ENCODE data around the gene NMB.
A peak's percentile ranks its signal among the peaks of the same experiment; 100 is the strongest.
"Not testable (repeated sequence)": the region's sequence is repeated elsewhere in the genome, so short reads cannot be mapped to it uniquely, and the experiment has no call there.

NMB gene, protein sequence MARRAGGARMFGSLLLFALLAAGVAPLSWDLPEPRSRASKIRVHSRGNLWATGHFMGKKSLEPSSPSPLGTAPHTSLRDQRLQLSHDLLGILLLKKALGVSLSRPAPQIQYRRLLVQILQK

DNA sequence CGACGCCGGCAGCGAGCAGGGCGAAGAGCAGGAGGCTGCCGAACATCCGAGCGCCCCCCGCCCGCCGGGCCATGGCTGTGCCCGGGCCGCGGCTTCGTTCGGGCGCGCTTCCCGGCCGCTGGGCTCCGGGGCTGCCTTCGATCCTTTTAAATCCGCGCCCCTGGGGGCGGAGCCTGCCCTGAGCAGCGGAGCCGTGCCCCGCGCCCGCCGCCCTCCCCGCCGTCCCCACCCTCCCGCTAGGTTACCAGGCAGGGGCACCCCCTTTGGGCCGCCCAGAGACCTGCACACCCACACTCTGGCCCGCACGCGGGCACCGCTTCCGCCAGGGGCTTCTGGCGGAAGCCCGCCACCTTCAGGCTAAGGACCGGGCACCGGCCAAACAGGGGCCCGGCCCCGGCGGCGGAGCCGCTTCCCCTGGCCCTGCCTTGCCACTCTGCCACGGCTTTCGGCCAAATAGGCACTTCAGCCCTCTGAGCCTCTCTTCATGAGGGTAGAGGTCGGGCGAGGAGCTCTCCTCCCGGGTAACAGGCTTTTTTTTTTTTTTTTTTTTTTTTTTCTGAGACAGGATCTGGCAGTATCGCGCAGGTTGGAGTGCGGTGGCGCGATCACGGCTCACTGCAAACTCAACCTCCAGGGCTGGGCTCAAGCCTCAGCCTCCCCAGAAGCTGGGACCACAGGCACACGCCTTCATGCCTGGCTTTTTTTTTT, at the start of gene NMB:
TSS of gene NMB (minus strand) at position 120 of the 708 bp plus-strand sequence. CDS start at position 73, 47 bp downstream.
- H3K9me3 ChIP-seq (ENCODE audit: control insufficient read depth in 1 of 2, low read length in 2 of 2), result no peaks in the 10 kb centered on the region

DNA sequence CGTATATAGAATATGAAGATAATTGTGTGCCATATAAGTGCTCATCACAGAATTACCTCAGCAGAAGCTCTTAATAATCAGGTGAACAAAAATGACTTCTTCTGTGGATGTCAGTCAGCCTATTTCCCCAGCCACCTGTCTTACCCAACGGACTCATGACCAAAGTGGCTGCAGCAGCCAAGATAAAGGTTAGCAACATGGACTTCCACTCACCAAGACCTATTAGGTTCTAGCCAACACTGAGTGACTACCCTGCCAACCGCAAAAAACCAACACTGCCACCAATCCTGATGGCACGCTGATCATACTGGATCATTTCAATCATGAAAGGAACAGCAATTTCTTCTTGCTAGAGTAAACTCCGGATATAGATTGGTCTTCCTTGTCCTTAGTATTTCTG, 45.8 kb upstream of the NMB start:
- no peak overlapping the region for H3K4me3 ChIP-seq (ENCODE audit: low read depth in 1 of 2, low read length in 2 of 2)
- H3K4me1 ChIP-seq (ENCODE audit: control insufficient read depth in 1 of 2, insufficient read depth in 2 of 2, low read length in 2 of 2), result peaks cover 9 to 12% of the 10 kb centered on the region in 2 donors
- H3K27ac ChIP-seq (ENCODE audit: low read length), result peak overlapping the region; percentile 56
- no peaks in the 10 kb centered on the region for H3K27me3 ChIP-seq (ENCODE audit: low read depth, low read length)
- no peaks in the 10 kb centered on the region for H3K36me3 ChIP-seq (ENCODE audit: control insufficient read depth in 1 of 2, insufficient read depth in 2 of 2, low read length in 2 of 2)
- no peaks in the 10 kb centered on the region for H3K9me3 ChIP-seq (ENCODE audit: control insufficient read depth in 1 of 2, low read length in 2 of 2)

More for the DNA sequence above, at the start of gene NMB:
- Histone ChIP-seq H3K27me3 (ENCODE audit: low read depth, low read length) (no peaks in the 10 kb centered on the region), H3K4me1 (ENCODE audit: control insufficient read depth in 1 of 2, insufficient read depth in 2 of 2, low read length in 2 of 2) (peaks cover 5 to 18% of the 10 kb centered on the region in 2 donors), H3K36me3 (ENCODE audit: control insufficient read depth in 1 of 2, insufficient read depth in 2 of 2, low read length in 2 of 2) (no peaks in the 10 kb centered on the region), H3K4me3 (ENCODE audit: low read depth in 1 of 2, low read length in 2 of 2) (peak within 1 kb of the TSS; percentile 52 to 67), H3K27ac (ENCODE audit: low read length) (peak within 1 kb of the TSS; percentile 63)

DNA sequence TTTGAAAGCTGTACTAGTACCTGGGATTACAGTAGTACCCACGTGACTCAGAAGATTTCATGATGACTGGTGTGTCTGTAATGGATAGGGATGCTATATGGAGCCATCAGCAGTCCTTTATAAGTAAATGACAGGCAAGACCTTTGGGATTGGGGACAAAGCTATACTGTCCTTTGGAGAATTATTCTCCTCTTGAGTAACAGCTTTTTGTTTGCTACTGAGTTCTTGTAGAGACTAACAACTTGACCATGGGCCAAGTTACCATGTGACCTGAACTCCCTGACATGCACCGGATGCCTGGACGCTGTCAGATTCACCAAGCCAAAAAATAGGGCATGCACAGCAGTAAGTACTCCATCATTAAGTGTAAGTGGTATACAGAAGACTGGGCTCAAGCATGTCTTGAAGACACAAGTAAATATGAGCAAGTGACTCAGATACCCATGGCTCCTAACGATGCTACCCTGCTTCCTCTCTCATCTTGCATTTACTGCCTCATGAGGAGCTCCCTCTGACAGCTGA, 45.0 kb upstream of the NMB start:
- Histone ChIP-seq H3K36me3 (ENCODE audit: control insufficient read depth in 1 of 2, insufficient read depth in 2 of 2, low read length in 2 of 2) (no peaks in the 10 kb centered on the region), H3K9me3 (ENCODE audit: control insufficient read depth in 1 of 2, low read length in 2 of 2) (no peaks in the 10 kb centered on the region), H3K4me3 (ENCODE audit: low read depth in 1 of 2, low read length in 2 of 2) (no peak overlapping the region), H3K27ac (ENCODE audit: low read length) (peak overlapping the region; percentile 56), H3K27me3 (ENCODE audit: low read depth, low read length) (no peaks in the 10 kb centered on the region), H3K4me1 (ENCODE audit: control insufficient read depth in 1 of 2, insufficient read depth in 2 of 2, low read length in 2 of 2) (peaks cover 9 to 12% of the 10 kb centered on the region in 2 donors)

DNA sequence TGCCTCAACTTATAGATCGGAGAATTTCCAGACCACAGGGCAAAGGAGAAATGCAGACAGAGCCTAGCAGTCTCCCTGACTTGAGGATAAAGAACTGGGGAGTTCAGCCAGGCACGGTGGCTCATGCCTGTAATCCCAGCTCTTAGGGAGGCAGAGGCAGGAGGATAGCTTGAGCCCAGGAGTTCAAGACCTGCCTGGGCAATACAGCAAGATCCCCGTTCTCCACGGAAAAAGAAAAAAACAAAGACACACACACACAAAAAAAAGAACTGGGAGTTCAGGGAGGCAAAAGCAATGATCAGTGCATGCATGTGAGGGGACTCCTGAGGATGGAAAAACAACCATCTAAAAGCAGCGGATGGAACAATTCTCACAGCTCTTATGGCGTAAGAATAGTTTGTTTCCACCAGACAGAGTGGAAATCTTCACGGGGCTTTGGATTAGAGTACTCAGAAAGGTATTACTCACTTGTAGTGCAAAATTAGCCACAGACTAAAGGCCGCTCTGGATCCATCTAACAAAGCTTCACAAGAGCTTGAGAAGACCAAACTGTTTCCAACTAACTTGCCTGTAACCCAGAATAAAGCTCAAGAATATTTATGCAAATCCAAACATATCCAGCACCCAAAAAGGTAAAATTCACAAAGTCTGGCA, 41.7 kb upstream of the NMB start:
- Histone ChIP-seq H3K4me3 (ENCODE audit: low read depth in 1 of 2, low read length in 2 of 2) (no peak overlapping the region), H3K27ac (ENCODE audit: low read length) (no peak overlapping the region), H3K27me3 (ENCODE audit: low read depth, low read length) (no peaks in the 10 kb centered on the region), H3K9me3 (ENCODE audit: control insufficient read depth in 1 of 2, low read length in 2 of 2) (no peaks in the 10 kb centered on the region), H3K36me3 (ENCODE audit: control insufficient read depth in 1 of 2, insufficient read depth in 2 of 2, low read length in 2 of 2) (no peaks in the 10 kb centered on the region), H3K4me1 (ENCODE audit: control insufficient read depth in 1 of 2, insufficient read depth in 2 of 2, low read length in 2 of 2) (peaks cover 9 to 16% of the 10 kb centered on the region in 2 donors)

DNA sequence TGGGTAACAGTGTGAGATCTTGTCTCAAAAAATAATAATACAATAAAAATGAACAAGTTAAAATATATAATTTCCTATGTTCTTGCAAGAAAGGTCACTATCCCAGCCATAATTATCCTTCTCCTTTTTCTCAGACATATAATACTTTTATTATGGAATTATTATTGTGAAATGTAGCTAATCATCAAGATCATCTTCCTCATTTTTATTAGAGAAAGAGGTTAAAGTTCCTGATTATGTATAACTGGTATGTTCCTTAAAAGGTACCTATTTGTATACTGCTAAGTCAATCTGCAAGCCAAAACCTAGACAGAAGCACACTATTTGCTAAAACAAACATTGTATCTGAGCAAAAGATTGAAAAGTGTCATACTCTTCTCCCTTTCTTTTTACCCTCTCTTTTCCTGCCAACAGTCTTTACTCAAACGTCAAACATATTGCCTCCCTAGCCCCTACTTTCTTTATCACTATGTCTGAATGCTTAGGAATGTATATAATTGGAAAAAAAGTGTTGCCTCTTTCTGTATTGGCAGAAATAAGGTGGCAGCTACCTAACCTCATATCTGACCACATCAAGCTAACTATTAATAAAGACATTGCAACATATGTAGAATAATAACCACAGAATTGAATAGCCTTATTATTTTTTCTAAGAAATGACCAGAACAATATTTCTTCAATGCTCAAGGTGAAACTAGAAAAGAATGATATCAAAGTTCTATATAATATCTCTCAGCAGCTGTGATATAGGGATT, 39.4 kb upstream of the NMB start:
- H3K27ac ChIP-seq (ENCODE audit: low read length), result no peak overlapping the region
- no peaks in the 10 kb centered on the region for H3K27me3 ChIP-seq (ENCODE audit: low read depth, low read length)
- no peak overlapping the region for H3K4me3 ChIP-seq (ENCODE audit: low read depth in 1 of 2, low read length in 2 of 2)
- H3K36me3 ChIP-seq (ENCODE audit: control insufficient read depth in 1 of 2, insufficient read depth in 2 of 2, low read length in 2 of 2), result no peaks in the 10 kb centered on the region
- H3K4me1 ChIP-seq (ENCODE audit: control insufficient read depth in 1 of 2, insufficient read depth in 2 of 2, low read length in 2 of 2), result peaks cover 0 to 5% of the 10 kb centered on the region in 2 donors
- no peaks in the 10 kb centered on the region for H3K9me3 ChIP-seq (ENCODE audit: control insufficient read depth in 1 of 2, low read length in 2 of 2)

DNA sequence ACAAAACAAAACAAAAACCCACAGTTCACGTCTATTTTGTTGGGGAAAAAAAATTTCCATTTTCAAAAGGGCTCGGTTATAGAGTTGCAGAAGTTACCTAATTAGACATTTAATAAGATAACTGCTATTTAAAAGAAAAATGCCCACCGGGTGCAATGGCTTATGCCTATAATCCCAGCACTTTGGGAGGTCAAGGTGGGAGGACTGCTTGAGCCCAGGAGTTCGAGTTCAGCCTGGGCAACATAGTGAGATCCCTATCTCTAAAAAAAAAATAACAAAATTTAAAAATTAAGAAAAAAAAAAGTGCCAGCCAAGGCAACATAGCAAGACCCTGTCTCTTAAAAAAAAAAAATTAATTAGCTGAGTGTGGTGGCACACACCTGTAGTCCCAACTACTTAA, 38.8 kb upstream of the NMB start:
- Histone ChIP-seq H3K27ac (ENCODE audit: low read length) (no peak overlapping the region), H3K36me3 (ENCODE audit: control insufficient read depth in 1 of 2, insufficient read depth in 2 of 2, low read length in 2 of 2) (no peaks in the 10 kb centered on the region)

DNA sequence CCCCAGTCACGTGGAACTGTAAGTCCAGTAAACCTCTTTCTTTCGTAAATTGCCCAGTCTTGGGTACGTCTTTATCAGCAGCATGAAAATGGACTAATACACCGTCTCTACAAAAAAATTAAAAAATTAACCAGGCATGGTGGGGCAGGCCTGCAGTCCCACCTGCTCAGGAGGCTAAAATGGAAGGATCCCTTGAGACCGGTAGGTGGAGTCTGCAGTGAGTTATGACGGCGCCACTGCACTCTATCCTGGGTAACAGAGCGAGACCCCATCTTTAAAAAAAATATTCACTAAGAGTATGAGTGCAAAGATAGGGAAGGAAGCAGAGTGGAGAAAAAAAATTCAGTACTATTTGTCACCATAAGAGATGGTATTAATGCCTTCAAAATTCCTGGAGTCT, 32.3 kb upstream of the NMB start:
- Histone ChIP-seq H3K36me3 (ENCODE audit: control insufficient read depth in 1 of 2, insufficient read depth in 2 of 2, low read length in 2 of 2) (peaks cover 10 to 26% of the 10 kb centered on the region in 2 donors), H3K9me3 (ENCODE audit: control insufficient read depth in 1 of 2, low read length in 2 of 2) (no peaks in the 10 kb centered on the region), H3K27me3 (ENCODE audit: low read depth, low read length) (no peaks in the 10 kb centered on the region), H3K4me1 (ENCODE audit: control insufficient read depth in 1 of 2, insufficient read depth in 2 of 2, low read length in 2 of 2) (no peaks in the 10 kb centered on the region), H3K27ac (ENCODE audit: low read length) (no peak overlapping the region), H3K4me3 (ENCODE audit: low read depth in 1 of 2, low read length in 2 of 2) (no peak overlapping the region)

More for the DNA sequence above, 38.8 kb upstream of the NMB start:
- H3K27me3 ChIP-seq (ENCODE audit: low read depth, low read length), result no peaks in the 10 kb centered on the region
- no peaks in the 10 kb centered on the region for H3K9me3 ChIP-seq (ENCODE audit: control insufficient read depth in 1 of 2, low read length in 2 of 2)
- peaks cover 0 to 5% of the 10 kb centered on the region in 2 donors for H3K4me1 ChIP-seq (ENCODE audit: control insufficient read depth in 1 of 2, insufficient read depth in 2 of 2, low read length in 2 of 2)
- H3K4me3 ChIP-seq (ENCODE audit: low read depth in 1 of 2, low read length in 2 of 2), result no peak overlapping the region

DNA sequence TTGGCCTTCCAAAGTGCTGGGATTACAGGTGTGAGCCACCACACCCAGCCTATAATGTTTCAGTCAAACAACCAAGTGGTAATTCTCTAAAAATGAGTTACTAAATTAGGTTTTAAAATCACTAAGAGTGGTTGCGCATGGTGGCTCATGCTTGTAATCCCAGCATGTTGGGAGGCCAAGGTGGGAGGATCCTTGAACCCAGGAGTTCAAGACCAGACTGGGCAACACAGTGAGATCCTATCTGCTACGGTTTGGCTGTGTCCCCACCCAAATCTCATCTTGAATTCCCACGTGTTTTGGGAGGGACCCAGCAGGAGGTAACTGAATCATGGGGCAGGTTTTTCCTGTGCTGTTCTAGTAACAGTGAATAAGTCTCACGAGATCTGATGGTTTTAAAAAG, 31.9 kb upstream of the NMB start:
- H3K4me1 ChIP-seq (ENCODE audit: control insufficient read depth in 1 of 2, insufficient read depth in 2 of 2, low read length in 2 of 2), result no peaks in the 10 kb centered on the region
- peaks cover 10 to 27% of the 10 kb centered on the region in 2 donors for H3K36me3 ChIP-seq (ENCODE audit: control insufficient read depth in 1 of 2, insufficient read depth in 2 of 2, low read length in 2 of 2)
- no peak overlapping the region for H3K27ac ChIP-seq (ENCODE audit: low read length)
- H3K9me3 ChIP-seq (ENCODE audit: control insufficient read depth in 1 of 2, low read length in 2 of 2), result no peaks in the 10 kb centered on the region
- H3K4me3 ChIP-seq (ENCODE audit: low read depth in 1 of 2, low read length in 2 of 2), result no peak overlapping the region
- no peaks in the 10 kb centered on the region for H3K27me3 ChIP-seq (ENCODE audit: low read depth, low read length)

DNA sequence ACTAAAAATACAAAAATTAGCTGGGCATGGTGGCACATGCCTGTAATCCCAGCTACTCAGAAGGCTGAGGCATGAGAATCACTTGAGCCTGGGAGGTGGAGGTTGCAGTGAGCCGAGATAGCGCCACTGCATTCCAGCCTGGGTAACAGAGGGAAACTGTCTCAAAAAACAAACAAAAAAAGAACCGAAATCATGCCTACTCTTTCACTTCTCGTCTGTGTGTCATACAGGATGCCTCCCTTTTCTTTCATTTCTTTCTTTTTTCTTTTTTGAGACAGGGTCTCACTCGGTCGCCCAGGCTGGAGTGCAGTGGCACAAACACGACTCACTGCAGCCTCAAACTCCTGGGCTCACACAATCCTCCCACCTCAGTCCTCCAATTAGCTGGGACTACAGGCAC, 28.4 kb upstream of the NMB start:
- H3K27ac ChIP-seq (ENCODE audit: low read length); H3K9me3 ChIP-seq (ENCODE audit: control insufficient read depth in 1 of 2, low read length in 2 of 2); H3K4me3 ChIP-seq (ENCODE audit: low read depth in 1 of 2, low read length in 2 of 2); H3K27me3 ChIP-seq (ENCODE audit: low read depth, low read length); H3K4me1 ChIP-seq (ENCODE audit: control insufficient read depth in 1 of 2, insufficient read depth in 2 of 2, low read length in 2 of 2): not testable (repeated sequence)
- H3K36me3 ChIP-seq (ENCODE audit: control insufficient read depth in 1 of 2, insufficient read depth in 2 of 2, low read length in 2 of 2), result peaks cover 13 to 48% of the 10 kb centered on the region in 2 donors

DNA sequence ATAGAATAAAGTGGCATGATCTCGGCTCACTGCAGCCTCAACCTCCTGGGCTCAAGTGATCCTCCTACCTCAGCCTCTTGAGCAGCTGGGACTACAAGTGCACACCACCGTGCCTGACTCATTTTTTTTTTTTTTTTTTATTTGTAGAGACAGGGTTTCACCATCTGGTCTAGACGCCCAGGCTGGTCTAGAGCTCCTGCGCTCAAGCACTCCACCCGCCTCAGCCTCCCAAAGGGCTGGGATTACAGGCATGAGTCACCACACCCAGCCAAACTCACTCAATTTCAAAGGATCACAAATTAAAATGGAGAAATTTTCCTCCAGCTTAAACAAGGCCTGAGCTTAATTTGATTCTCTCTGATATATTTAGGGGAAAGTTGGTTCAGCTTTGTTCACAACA, 27.3 kb upstream of the NMB start:
- Histone ChIP-seq H3K36me3 (ENCODE audit: control insufficient read depth in 1 of 2, insufficient read depth in 2 of 2, low read length in 2 of 2) (peaks cover 14 to 45% of the 10 kb centered on the region in 2 donors), H3K27ac (ENCODE audit: low read length) (no peak overlapping the region), H3K4me3 (ENCODE audit: low read depth in 1 of 2, low read length in 2 of 2) (no peak overlapping the region), H3K4me1 (ENCODE audit: control insufficient read depth in 1 of 2, insufficient read depth in 2 of 2, low read length in 2 of 2) (no peaks in the 10 kb centered on the region), H3K9me3 (ENCODE audit: control insufficient read depth in 1 of 2, low read length in 2 of 2) (no peaks in the 10 kb centered on the region), H3K27me3 (ENCODE audit: low read depth, low read length) (no peaks in the 10 kb centered on the region)

DNA sequence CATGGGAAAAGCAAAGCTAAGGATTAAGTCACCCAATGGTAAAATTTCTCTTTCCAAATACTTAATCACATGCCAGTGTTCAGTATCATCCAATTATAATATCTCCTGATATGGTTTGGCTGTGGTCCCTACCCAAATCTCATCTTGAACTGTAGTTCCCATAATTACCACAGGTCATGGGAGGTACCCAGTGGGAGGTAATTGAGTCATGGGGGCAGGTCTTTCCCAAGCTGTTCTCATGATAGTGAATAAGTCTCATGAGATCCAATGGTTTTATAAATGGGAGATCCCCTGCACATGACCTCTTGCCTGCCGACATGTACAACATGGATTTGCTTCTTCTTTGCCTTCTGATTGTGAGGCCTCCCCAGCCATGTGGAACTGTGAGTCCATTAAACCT, 26.1 kb upstream of the NMB start:
- H3K4me3 ChIP-seq (ENCODE audit: low read depth in 1 of 2, low read length in 2 of 2), result no peak overlapping the region
- no peaks in the 10 kb centered on the region for H3K4me1 ChIP-seq (ENCODE audit: control insufficient read depth in 1 of 2, insufficient read depth in 2 of 2, low read length in 2 of 2)
- H3K36me3 ChIP-seq (ENCODE audit: control insufficient read depth in 1 of 2, insufficient read depth in 2 of 2, low read length in 2 of 2), result peaks cover 20 to 42% of the 10 kb centered on the region in 2 donors
- no peak overlapping the region for H3K27ac ChIP-seq (ENCODE audit: low read length)
- H3K9me3 ChIP-seq (ENCODE audit: control insufficient read depth in 1 of 2, low read length in 2 of 2), result no peaks in the 10 kb centered on the region
- H3K27me3 ChIP-seq (ENCODE audit: low read depth, low read length), result no peaks in the 10 kb centered on the region

All from muscle layer of duodenum (tissue), 2 donors.